Measurements from ENCODE around the gene PANK1. TPM values are rescaled to one million over a fixed set of nuclear protein-coding genes. Genes with fewer than 3 reads are reported as not detected.

Gene PANK1
- polyA plus RNA-seq, 1 of the 3 experiments (the other 2 are of a cell fraction), result 4.2 TPM

DNA sequence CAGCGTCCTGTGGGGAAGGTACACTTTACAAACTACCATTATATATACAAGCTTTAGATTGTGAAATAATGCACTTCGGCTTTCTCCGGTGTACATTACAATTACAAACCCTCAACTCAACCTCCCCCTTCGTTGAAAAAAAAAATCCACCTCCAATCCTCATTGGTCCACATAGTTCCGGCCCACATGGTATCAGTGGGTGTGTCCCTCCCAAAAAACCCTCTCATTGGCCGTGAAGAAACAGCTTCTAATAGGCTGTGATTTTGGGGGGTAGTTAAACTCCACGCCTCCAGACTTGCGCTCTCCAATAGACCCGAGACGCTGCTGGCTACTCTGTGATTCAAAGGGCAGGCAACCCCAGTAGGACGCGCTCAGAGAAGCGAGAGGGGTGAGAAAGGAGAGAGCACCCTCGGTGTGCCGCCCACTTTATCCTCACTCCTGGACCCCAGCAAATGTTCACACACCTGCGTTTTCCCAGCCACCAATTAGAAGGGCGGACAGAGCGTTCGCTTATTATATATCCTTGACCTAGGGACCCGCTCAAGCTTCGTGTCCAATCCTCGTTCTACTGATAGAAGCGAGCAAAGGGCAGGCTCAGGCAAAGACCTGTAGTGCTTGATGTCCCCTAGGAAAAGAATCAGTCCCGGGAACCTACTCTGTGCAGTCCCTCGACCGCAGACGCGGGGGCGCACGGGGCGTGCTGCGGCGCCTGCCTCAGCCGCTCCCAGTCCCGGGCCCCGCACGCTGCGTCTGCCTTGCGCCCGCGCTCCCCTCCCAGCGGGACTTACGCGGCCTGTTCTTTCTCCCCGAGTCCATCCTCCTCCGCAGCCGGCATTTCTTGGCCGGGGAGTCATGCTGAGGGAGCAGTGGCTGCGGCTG, 991 bp downstream of the PANK1 start (continued):
- TF ChIP-seq, protein P1, sequence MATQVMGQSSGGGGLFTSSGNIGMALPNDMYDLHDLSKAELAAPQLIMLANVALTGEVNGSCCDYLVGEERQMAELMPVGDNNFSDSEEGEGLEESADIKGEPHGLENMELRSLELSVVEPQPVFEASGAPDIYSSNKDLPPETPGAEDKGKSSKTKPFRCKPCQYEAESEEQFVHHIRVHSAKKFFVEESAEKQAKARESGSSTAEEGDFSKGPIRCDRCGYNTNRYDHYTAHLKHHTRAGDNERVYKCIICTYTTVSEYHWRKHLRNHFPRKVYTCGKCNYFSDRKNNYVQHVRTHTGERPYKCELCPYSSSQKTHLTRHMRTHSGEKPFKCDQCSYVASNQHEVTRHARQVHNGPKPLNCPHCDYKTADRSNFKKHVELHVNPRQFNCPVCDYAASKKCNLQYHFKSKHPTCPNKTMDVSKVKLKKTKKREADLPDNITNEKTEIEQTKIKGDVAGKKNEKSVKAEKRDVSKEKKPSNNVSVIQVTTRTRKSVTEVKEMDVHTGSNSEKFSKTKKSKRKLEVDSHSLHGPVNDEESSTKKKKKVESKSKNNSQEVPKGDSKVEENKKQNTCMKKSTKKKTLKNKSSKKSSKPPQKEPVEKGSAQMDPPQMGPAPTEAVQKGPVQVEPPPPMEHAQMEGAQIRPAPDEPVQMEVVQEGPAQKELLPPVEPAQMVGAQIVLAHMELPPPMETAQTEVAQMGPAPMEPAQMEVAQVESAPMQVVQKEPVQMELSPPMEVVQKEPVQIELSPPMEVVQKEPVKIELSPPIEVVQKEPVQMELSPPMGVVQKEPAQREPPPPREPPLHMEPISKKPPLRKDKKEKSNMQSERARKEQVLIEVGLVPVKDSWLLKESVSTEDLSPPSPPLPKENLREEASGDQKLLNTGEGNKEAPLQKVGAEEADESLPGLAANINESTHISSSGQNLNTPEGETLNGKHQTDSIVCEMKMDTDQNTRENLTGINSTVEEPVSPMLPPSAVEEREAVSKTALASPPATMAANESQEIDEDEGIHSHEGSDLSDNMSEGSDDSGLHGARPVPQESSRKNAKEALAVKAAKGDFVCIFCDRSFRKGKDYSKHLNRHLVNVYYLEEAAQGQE (IDR thresholded peaks at IDR 0.05; ENCODE audit: low read depth, low read length), result peak; percentile 32; the same call in 1 of the 2 replicates
- TF ChIP-seq EP300 (IDR thresholded peaks at IDR 0.05; ENCODE audit: borderline replicate concordance in 1 of 2, low read depth in 1 of 2, low read length in 1 of 2) (peak in 1 of 2 experiments; percentile 22; a peak in 1 of 4 replicates), JUND (IDR thresholded peaks at IDR 0.05) (no peak), FOXM1 (IDR thresholded peaks at IDR 0.05; ENCODE audit: low read depth) (no peak), GABPA (IDR thresholded peaks at IDR 0.05; ENCODE audit: low read depth) (no peak), TEAD4 (IDR thresholded peaks at IDR 0.05; ENCODE audit: borderline replicate concordance, insufficient read depth) (no peak)
- TF ChIP-seq, protein P2, sequence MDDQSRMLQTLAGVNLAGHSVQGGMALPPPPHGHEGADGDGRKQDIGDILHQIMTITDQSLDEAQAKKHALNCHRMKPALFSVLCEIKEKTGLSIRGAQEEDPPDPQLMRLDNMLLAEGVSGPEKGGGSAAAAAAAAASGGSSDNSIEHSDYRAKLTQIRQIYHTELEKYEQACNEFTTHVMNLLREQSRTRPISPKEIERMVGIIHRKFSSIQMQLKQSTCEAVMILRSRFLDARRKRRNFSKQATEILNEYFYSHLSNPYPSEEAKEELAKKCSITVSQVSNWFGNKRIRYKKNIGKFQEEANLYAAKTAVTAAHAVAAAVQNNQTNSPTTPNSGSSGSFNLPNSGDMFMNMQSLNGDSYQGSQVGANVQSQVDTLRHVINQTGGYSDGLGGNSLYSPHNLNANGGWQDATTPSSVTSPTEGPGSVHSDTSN (IDR thresholded peaks at IDR 0.05), result no peak
- TF ChIP-seq, protein P3, sequence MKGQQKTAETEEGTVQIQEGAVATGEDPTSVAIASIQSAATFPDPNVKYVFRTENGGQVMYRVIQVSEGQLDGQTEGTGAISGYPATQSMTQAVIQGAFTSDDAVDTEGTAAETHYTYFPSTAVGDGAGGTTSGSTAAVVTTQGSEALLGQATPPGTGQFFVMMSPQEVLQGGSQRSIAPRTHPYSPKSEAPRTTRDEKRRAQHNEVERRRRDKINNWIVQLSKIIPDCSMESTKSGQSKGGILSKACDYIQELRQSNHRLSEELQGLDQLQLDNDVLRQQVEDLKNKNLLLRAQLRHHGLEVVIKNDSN (IDR thresholded peaks at IDR 0.05; ENCODE audit: borderline replicate concordance, low read depth), result no peak; the same call in 1 of the 2 replicates

DNA sequence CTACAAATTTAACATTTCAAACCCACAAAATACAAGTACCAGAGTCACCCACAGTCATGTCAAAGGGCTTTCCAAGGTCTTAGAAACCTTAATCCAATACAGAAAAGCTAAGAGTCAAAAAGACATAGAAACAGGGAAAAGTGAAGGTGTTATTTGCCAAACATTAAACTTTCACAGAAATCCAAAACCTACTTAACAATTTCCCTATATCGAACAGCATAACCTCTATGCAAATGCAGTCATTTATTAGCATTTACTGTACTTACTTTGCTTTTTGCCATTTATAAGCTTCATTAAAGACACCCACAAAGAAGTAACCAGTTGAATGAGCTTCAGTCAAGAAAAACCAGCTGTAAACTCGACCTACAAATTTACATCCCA, 1.6 kb downstream of the PANK1 start:
- peaks cover 16 to 24% of the 10 kb centered on the region in 2 experiments; a peak in 3 of 4 replicates for H3K4me1 ChIP-seq (ENCODE audit: control insufficient read depth in 1 of 2, insufficient read depth in 2 of 2, low read depth in 1 of 2, low read length in 1 of 2)
- CTCF ChIA-PET, result interaction anchor here (1.2 to 1.8 kb wide), 3 partner anchors 48 to 79 kb away, joined by 3 to 5 read pairs (median 4); no protein-coding TSS in a partner anchor
- H4K20me1 ChIP-seq (ENCODE audit: insufficient read depth), result 0 out of 2 replicates have a peak, but pooled peaks cover 5% of the 10 kb centered on the region
- no peaks in the 10 kb centered on the region for H3K27me3 ChIP-seq (ENCODE audit: insufficient read depth)
- peak overlapping the region; percentile 95 for H2AFZ ChIP-seq (ENCODE audit: low read depth)
- H3K4me3 ChIP-seq (ENCODE audit: low read depth in 2 of 2, low read length in 1 of 2), result peak overlapping the region; percentile 75 to 88
- peaks cover 0 to 7% of the 10 kb centered on the region in 2 experiments for H3K36me3 ChIP-seq (replicated peaks in 1 of 2; ENCODE audit: control insufficient read depth in 1 of 2, insufficient read depth in 2 of 2, low read length in 1 of 2)
- peak overlapping the region; percentile 36; the same call in 1 of the 2 replicates for H3K9ac ChIP-seq
- H3K9me2 ChIP-seq, result no peaks in the 10 kb centered on the region
- H3K79me2 ChIP-seq (ENCODE audit: insufficient read depth), result peaks cover 45% of the 10 kb centered on the region
- H3K27ac ChIP-seq (ENCODE audit: low read depth in 2 of 2, low read length in 1 of 2), result peak overlapping the region; percentile 36 to 53; a peak in 2 of 4 replicates
- peak overlapping the region; percentile 95 for H3K4me2 ChIP-seq
- POLR2A ChIA-PET, result interaction anchor here (0.6 to 1.6 kb wide), 7 partner anchors 8 to 241 kb away, joined by 3 to 7 read pairs (median 4); partner anchors contain the start of gene KIF20B
- H3K9me3 ChIP-seq, result no peaks in the 10 kb centered on the region
- DNase-seq, result no peak
- WGBS (ENCODE audit: low lambda C conversion rate), result 0% methylated on average over 2 of the region's 2 CpGs
- H3F3A ChIP-seq (replicated peaks; ENCODE audit: insufficient read depth), result peaks cover 5% of the 10 kb centered on the region
- TF ChIP-seq RXRA (IDR thresholded peaks at IDR 0.05; ENCODE audit: borderline replicate concordance, low read depth), result no peak
- TF ChIP-seq GATA2 (CRISPR knock-in tag; IDR thresholded peaks at IDR 0.05), result no peak
- TF ChIP-seq EP300 (IDR thresholded peaks at IDR 0.05; ENCODE audit: borderline replicate concordance in 1 of 2, low read depth in 1 of 2, low read length in 1 of 2), result no peak
- no peak for TF ChIP-seq TEAD4 (IDR thresholded peaks at IDR 0.05; ENCODE audit: borderline replicate concordance, insufficient read depth)
- TF ChIP-seq, protein P4, sequence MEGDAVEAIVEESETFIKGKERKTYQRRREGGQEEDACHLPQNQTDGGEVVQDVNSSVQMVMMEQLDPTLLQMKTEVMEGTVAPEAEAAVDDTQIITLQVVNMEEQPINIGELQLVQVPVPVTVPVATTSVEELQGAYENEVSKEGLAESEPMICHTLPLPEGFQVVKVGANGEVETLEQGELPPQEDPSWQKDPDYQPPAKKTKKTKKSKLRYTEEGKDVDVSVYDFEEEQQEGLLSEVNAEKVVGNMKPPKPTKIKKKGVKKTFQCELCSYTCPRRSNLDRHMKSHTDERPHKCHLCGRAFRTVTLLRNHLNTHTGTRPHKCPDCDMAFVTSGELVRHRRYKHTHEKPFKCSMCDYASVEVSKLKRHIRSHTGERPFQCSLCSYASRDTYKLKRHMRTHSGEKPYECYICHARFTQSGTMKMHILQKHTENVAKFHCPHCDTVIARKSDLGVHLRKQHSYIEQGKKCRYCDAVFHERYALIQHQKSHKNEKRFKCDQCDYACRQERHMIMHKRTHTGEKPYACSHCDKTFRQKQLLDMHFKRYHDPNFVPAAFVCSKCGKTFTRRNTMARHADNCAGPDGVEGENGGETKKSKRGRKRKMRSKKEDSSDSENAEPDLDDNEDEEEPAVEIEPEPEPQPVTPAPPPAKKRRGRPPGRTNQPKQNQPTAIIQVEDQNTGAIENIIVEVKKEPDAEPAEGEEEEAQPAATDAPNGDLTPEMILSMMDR (IDR thresholded peaks at IDR 0.05), result no peak
- TF ChIP-seq FOSL2 (IDR thresholded peaks at IDR 0.05; ENCODE audit: borderline replicate concordance, low read depth), result no peak
- no peak for TF ChIP-seq RAD21 (IDR thresholded peaks at IDR 0.05; ENCODE audit: low read length)
- no peak for TF ChIP-seq GABPA (IDR thresholded peaks at IDR 0.05; ENCODE audit: low read depth)
- no peak for TF ChIP-seq NFIC (IDR thresholded peaks at IDR 0.05; ENCODE audit: borderline replicate concordance)
- TF ChIP-seq RCOR1 (IDR thresholded peaks at IDR 0.05; ENCODE audit: low read length), result no peak
- no peak for TF ChIP-seq FOXM1 (IDR thresholded peaks at IDR 0.05; ENCODE audit: low read depth)
- no peak for TF ChIP-seq SMC3 (IDR thresholded peaks at IDR 0.05; ENCODE audit: low read depth, low read length)
- no peak for TF ChIP-seq ELF1 (IDR thresholded peaks at IDR 0.05)
- TF ChIP-seq, protein P5, sequence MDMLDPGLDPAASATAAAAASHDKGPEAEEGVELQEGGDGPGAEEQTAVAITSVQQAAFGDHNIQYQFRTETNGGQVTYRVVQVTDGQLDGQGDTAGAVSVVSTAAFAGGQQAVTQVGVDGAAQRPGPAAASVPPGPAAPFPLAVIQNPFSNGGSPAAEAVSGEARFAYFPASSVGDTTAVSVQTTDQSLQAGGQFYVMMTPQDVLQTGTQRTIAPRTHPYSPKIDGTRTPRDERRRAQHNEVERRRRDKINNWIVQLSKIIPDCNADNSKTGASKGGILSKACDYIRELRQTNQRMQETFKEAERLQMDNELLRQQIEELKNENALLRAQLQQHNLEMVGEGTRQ (IDR thresholded peaks at IDR 0.05; ENCODE audit: borderline replicate concordance, low read depth, low read length), result no peak
- TF ChIP-seq, protein P6, sequence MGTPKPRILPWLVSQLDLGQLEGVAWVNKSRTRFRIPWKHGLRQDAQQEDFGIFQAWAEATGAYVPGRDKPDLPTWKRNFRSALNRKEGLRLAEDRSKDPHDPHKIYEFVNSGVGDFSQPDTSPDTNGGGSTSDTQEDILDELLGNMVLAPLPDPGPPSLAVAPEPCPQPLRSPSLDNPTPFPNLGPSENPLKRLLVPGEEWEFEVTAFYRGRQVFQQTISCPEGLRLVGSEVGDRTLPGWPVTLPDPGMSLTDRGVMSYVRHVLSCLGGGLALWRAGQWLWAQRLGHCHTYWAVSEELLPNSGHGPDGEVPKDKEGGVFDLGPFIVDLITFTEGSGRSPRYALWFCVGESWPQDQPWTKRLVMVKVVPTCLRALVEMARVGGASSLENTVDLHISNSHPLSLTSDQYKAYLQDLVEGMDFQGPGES (IDR thresholded peaks at IDR 0.05; ENCODE audit: low read depth, low read length), result no peak
